Retinal pigment epithelial cell (primary cell): ENCODE measurements around the gene ECM2.

ENCODE experiments used
- DNase-seq: peaks from one replicate; pipeline ENCODE4 v3.0.0-alpha.2; 2010; ENCODE audit warnings: low read depth
- H3K4me3 ChIP-seq: 2 replicates; pipeline ENCODE4 v1.5.1; 2011; ENCODE audit warnings: mild to moderate bottlenecking, low read length, control low read depth, moderate library complexity
- TF ChIP-seq, protein P1 (sequence below): conservative IDR thresholded peaks from 2 replicates; pipeline ENCODE4 v1.5.1; 2011; ENCODE audit warnings: low read depth, low read length, control low read depth, inconsistent platforms

ECM2 gene

DNA sequence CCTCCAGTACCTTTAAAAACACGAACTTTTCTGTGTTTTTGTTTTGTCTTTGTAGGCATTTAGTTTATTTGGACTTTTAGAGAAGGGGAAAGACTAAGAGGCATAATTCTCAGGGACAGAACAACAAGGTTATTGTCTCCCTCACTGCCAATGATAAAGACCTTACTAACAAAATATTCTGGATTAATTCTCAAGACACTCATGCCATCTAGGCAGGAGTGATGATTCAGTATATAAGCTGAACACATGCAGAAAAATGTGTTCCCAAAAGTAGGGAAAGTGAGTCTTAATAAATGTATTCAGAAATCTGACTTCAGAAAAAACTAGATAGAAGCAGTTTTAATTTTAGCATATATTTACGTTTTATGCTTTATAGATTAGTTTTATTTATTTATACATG is 36.1 kb downstream of the ECM2 start:
- H3K4me3 ChIP-seq = no peak overlapping the region
- TF ChIP-seq, protein P1, sequence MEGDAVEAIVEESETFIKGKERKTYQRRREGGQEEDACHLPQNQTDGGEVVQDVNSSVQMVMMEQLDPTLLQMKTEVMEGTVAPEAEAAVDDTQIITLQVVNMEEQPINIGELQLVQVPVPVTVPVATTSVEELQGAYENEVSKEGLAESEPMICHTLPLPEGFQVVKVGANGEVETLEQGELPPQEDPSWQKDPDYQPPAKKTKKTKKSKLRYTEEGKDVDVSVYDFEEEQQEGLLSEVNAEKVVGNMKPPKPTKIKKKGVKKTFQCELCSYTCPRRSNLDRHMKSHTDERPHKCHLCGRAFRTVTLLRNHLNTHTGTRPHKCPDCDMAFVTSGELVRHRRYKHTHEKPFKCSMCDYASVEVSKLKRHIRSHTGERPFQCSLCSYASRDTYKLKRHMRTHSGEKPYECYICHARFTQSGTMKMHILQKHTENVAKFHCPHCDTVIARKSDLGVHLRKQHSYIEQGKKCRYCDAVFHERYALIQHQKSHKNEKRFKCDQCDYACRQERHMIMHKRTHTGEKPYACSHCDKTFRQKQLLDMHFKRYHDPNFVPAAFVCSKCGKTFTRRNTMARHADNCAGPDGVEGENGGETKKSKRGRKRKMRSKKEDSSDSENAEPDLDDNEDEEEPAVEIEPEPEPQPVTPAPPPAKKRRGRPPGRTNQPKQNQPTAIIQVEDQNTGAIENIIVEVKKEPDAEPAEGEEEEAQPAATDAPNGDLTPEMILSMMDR = no peak
- DNase-seq = no peak

DNA sequence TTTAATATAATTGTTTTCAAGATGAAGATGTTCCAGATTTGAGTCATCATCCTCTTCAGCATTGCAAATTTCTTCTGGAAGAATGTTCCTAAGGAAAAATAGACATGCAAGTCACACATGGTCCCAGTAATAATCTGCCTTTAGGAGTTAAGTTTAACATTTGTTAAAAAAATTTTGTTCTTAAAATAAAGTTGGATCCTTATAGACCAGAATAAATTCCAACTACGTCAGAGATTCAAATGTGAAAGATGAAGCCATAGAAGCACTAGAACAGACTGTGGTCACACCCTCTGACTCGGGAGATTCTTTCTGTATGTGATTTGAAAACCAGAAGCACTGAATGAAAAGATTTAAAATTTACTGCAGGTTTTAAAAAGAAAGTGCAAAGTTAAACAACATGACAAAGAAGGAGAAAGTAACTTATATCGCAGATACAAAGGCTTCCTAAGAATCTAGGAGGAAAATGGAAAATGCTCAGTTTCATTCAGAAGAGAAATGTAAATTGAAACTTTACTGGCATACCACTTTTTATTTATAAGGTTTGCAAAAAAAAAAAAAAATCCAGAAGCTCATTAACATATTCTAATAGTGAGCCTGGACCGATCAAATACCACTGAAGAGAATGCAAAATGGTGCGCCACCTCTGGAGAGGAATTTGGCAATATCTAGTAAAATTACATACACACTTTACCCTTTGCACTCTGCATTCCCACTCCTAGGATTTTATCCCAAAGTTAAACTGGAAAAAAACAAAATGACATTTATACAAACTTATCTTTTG is 39.2 kb downstream of the ECM2 start:
- no peak overlapping the region for H3K4me3 ChIP-seq
- DNase-seq = no peak
- TF ChIP-seq, protein P1 = no peak

DNA sequence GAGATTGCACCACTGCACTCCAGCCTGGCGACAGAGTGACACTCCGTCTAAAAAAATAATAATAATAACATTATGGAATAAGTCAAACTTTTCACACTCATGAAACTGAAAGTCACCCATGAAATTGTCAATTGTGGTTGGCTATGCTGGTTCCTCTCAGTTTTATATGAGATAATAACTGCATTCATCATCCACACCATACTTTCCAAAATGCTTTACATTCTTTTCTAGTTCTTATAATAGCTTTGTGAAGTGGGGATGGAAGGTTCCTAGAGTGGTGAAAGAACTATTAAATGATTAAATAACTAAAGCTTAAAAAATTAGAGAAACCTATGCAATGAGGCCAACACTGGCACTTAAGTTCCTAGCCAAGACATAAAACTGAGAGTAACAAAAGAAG is 40.9 kb downstream of the ECM2 start:
- TF ChIP-seq, protein P1 = no peak
- no peak overlapping the region for H3K4me3 ChIP-seq
- DNase-seq = no peak

DNA sequence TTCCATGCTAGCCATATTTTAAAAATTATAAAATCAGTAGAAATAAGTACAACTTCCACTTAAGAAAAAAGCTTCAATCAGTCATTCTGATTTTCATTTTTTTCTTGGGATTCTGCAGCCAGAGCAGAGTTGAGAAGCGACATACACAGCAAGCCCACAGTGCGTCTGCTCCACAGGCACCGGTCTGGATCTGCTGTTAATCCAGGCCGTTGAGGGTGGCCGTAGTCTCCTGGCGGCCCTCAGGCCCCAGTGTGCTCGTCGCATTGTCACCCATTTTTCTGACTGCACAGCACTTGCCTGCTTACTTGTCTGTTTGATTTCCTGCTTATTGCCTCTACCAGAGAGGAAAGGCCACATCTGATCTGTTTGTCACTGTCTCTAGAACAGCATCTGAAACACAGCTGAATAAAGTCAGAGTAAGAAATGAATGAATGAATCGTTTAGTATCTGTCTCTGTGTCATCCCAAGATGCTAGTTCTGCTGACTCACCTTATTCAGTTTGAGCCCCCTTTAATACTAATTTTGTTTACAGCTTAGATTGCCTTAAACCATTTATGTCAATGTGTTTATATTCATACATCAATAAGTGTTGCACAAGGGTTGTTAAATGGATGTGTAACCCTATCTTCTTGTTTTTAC is 41.9 kb downstream of the ECM2 start:
- TF ChIP-seq, protein P1 = no peak
- DNase-seq = no peak
- no peak overlapping the region for H3K4me3 ChIP-seq

DNA sequence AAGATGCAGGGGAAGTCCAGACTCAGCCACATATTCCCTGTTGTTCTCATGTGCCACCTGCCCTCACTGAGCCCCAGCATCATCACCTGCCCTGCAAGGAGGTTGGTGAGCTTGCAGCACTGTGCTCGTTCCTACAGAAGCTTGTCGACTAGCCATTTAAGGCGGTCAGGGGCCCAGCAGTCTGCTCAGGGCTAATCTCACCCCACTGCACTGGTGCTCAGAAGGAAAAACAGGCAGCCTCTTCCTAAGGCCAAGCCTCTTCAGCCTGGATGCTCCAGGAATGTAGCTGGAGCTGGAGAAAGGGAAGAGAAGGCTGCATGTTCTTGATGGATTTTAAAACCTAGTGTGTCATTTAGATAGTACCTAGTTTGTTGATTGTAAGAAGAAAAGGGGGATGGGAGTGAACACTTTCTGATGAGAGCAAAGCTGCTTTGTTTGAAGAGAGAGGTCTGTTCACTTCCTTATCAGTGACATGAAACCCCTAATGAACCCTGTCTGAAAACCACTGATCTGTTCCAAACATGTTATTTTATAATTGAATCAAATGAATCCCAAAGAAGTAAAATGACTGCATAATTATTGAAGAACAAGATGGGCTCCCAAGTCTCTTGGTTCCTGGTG is 42.9 kb downstream of the ECM2 start:
- no peak for DNase-seq
- H3K4me3 ChIP-seq = no peak overlapping the region
- TF ChIP-seq, protein P1 = no peak

DNA sequence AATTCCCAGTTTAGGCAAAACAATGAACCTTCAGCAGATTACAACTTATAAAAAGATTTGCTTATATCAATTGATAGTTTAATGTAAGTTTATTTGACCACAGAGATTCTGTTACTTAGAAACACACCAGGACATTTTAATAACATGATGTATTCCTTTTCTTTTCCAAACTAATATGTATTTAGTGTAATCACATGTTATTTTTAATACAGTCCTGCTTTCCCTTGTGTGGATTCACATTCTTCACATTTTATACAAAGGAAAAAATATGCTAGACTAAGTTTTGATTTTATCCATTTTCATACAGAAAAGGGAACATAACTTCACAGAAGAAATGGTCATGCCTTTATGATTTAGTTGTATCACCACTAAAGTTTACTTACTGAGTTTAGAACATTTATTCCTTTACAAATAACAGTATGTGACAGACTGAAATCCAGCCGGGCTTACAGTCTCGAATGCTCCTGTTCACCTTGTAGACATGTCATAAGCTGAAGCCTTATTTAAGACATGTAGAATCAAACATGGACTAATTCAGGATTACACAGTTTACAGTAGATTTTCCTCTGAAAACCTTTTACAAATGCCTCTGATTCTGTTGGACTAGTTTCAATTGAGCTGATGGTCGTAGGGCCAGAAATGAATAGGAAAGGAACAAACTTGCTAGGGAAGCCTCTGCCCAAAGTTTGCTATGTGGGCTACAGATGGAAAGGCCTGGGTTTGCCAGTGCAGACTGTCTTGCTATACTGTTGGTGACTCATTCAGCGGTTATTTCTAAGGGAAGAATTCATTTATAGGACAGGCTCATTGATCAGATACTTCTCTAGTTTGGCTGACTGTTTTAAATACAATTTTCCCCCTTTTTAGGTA is 46.9 kb downstream of the ECM2 start:
- DNase-seq = no peak
- TF ChIP-seq, protein P1 = no peak

More for the DNA sequence above, 46.9 kb downstream of the ECM2 start:
- no peak overlapping the region for H3K4me3 ChIP-seq
